ENCODE results near the gene KLC1.

KLC1 gene

GRCh38 chr14:103692871-103693270 lies 63.9 kb downstream of the KLC1 start:
- no peak for DNase-seq

GRCh38 chr14:103693515-103693914 lies 64.5 kb downstream of the KLC1 start:
- no peak for DNase-seq

GRCh38 chr14:103694572-103695026 lies 65.6 kb downstream of the KLC1 start:
- DNase-seq: no peak

GRCh38 chr14:103695296-103696069 lies 66.5 kb downstream of the KLC1 start:
- DNase-seq: no peak

- DNase-seq: no peak
Observed at GRCh38 chr14:103696070-103696402, 67.0 kb downstream of the KLC1 start.

DNA sequence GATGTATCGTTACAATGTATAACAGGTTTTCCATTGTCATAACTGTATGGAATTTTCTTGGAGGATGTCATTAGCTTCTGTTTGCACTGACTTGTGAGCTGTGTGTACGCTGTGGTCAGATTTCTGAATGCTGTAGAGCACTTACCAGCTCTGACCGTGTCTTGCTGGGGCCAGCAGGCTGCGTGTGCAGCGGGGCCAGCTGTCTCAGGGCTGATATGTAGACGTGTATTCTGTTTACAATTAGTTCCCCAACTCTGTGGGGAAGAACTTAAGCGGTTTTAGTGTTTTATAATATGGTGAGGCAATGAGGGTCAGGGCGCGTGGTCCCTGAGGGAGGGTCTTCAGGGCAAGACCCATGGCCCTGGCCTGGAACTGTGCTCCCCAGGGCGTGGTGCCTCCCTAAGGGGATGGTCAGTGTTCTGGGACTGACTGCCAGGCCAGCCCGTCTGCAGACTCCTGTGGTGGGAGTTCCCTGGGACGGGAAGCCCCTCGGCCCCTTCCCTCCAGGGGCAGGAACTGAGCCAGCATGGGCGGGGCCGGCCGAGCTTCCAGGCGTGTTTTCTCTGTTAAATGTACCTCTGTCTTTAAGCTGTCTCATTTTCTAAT lies 67.6 kb downstream of the KLC1 start:
- no peak for DNase-seq

DNA sequence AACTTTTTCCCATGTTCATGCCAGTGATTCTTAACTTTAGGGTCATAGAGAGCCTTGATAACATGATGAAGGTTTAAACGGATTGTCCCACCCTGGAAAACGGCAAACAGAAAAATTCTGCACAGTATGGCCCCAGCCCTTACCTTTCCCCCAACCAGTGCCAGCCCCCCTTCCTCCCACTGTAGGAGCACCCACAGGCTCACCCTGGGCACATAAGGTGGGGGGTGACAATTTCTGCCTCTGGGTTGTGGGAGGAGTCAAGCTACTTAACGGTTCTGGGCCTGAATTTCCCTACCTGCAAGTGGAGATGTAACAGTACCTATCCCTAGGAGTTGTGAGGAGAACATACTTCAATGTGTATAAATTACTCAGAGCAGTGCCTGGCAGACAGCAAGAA lies 68.2 kb downstream of the KLC1 start:
- no peak for DNase-seq

DNA sequence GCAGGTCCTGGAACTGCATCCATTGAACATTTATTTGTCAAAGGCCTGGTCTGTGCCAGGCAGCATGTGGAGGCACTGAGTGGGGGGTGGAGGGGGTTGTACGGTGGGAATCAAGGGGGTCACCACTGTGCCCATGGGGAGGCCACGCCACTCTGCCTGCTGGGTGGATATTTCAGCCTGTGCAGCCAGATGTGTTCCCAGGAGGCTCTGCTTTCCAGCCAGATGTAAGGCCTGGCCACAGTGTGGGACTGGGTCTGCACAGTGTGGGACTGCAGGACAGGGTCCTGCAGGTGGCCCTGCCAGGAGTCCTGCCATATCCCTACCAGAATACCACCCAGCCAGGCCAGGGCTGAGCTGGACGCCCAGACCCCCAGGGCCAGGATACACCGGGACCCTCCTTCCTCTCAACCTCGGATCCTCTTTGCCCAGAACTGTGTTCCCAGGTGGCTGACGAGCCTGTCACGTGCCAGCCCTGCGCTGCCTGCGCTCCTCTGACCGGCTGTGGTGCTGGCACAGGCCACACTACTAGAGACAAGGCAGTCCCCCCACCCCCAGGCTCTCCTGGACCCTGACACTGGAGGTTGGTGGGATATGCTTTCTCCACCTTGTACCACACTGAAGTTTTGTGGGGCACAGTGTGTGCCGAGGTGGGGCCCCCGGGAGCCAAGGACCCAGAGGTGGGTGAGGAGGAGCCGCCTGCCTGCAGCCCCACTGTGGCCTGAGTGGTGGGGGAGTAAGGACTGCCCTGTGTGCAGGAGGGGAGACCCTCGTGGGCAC lies 68.8 kb downstream of the KLC1 start:
- no peak for DNase-seq

DNA sequence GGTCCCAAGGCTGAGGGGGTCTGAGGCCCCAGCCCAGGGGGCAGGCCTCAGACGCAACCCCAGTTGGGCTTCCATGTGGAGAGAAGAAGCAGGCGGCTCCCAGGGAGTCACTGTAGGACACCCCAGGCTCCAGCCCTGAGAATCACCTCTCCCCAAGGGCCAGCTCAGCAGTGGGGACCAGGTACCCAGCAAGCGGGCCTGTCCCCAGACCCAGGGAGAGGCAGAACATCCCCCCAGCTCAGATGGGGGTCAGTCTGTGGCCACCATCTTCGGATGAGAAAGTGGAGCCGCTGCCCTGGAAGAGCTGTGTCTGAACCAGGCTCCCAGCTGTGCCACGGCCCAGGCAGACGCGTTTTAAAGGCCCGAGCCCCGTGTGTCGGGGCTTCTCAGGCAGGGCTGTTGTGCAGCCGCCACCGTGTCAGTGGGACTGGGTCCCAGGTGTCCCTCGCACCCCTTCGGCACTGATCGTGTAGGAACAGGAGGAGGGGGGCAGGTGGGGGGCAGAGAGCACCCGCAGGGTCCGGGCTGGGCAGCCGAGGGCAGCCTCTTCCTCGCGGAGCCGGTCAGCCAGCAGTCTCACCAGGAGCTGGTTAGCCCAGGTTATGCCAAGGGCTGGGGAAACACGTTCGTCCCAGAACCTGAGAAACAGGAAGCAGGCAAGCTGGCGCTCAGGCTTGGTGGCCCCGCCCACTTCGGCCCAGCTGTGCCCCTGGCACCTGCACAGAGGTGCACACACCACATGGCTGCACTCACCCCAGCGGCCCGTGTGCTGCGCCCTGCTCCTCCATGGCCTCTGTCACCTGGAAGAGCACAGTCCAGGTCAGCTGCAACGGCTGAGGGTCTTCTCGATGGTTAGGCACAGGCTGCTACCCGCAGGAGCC lies 69.6 kb downstream of the KLC1 start:
- DNase-seq: no peak

DNA sequence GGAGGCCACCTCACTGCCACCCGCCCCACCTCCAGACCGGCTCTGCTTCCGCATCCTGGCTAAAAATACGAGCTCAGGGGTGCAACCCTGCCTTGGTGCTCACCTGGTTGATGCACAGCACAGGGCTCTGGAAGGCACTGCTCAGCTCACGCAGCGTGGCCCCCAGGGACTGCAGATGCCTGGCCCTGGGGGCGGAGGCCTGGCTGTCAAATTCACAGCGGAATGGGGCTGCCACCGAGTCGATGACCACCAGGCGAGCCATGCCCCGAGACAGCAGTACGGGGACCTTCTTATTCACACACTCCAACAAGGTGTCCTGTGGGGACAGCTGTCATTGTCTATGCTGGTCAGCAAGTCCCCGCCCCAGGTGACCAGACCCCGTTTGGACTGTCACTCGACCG lies 70.2 kb downstream of the KLC1 start:
- DNase-seq: no peak

- no peak for DNase-seq
Observed at GRCh38 chr14:103699901-103700752, 71.1 kb downstream of the KLC1 start.

GRCh38 chr14:103700753-103701490 lies 71.9 kb downstream of the KLC1 start:
- DNase-seq: no peak

- DNase-seq: no peak
Observed at GRCh38 chr14:103702095-103702494, 73.1 kb downstream of the KLC1 start.

DNA sequence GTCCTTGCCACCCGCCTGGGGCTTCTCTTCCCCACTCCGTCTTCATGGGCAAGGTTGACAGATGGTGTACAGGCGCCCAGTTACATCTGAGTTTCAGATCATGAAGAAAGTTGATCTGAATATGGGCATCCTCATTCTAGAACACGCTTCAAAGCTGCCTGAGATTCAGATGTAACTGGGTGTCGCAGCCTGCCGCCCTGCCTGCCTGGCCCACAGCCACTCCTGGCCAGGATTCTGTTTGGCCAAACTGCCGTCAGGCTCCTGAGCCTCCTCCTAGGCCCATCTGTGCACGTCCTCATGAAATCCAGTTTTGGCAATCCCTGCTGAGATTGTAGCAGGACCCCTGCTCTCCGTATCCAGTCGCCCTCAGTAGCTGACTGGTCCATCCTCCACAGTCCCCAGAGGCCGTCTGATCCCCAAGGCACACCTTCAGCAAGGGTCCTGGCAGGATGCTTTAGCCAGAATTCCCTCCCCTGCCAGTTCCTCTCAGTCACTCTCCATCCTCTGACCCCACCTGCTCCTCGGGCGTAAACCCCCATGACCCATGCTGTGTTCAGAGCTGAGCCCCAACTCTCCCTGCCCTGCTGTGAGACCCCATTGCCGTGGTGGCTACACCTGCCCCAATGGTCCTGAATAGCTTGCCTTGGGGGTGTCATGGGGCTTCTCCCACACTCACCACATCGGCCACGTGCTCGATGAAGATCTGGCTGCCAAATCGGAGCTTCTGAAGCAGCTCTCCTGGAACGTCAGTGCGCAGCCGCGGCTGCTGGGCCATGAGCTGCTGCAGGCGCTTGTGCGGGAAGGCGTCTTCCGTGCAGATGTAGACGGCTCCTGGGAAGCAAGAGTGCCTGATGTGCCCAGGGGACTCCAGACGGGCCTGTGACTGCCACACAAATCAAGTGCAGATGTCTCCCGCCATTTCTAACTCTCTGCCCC lies 73.8 kb downstream of the KLC1 start:
- no peak for DNase-seq

- DNase-seq: no peak
Observed at GRCh38 chr14:103703433-103704385, 74.7 kb downstream of the KLC1 start.

GRCh38 chr14:103704708-103705107 lies 75.7 kb downstream of the KLC1 start:
- no peak for DNase-seq

GRCh38 chr14:103705118-103705503 lies 76.1 kb downstream of the KLC1 start:
- no peak for DNase-seq

DNA sequence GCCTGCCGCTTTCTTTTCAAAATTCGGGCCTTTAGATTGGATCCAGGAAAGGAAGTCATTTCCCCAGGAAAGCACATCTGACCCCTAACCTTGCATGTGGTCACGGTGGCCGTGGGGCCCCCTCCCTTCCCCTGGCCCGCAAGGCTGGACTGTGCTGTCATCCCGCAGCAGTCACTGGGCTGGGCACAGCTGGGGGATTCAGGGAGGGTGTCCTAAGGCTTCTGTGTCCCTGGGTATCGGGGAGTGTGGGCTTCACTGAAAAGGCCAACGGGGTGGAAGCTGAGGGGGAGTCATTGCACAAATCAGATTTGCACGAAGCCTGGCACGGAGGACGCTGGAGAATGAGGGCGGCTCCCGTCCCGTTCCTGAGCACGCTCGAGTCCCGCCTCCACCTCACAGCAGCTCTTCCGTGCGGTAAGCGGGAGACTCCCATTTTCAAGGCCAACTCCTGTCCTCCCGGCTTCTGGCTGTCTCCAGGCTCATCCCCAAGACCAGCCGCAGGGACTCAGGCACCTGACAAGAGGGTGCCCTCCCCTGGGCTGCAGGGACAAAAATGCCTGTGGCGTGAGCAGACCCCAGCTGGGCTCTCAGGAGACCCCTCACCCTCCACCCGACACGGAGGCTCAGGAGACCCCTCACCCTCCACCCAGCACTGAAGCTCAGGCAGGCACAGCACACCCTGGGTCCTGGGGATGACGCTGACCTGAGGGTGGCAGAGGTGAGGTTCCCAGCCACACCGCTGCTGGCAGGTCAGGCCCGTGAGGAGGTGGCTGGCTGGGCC lies 76.7 kb downstream of the KLC1 start:
- no peak for DNase-seq
